Mucosa of descending colon (tissue), 3 donors: ENCODE data around the gene SACM1L. TPM values are rescaled to one million over a fixed set of nuclear protein-coding genes. Genes with fewer than 3 reads are reported as not detected.
A peak's percentile ranks its signal among the peaks of the same experiment; 100 is the strongest.

Experiments
- ATAC-seq: fragments of 200-7000 bp; cut with Tn5 transposase; one replicate; pipeline ENCODE4 v1.9.1; 2020; ENCODE audit warnings: mild to moderate bottlenecking, moderate library complexity
- DNase-seq, 3 donors: peaks; one replicate each; pipeline ENCODE4 v3.0.0-alpha.2; 2020
- H3K36me3 ChIP-seq: fragments of 200-600 bp; one replicate; pipeline ENCODE4 v1.8.0; 2021; ENCODE audit warnings: low read depth, mild to moderate bottlenecking
- H3K4me1 ChIP-seq: fragments of 200-600 bp; one replicate; pipeline ENCODE4 v1.8.0; 2021; ENCODE audit warnings: low read depth, mild to moderate bottlenecking
- H3K4me3 ChIP-seq: fragments of 200-600 bp; one replicate; pipeline ENCODE4 v1.8.0; 2021; ENCODE audit warnings: mild to moderate bottlenecking
- H3K9me3 ChIP-seq: fragments of 200-600 bp; one replicate; pipeline ENCODE4 v1.8.0; 2021; ENCODE audit warnings: mild to moderate bottlenecking
- intact Hi-C, 2 donors: fragments of 100-400 bp; cut with DNase I in 1 of 2; cut with micrococcal nuclease in 1 of 2; formaldehyde crosslinking; loops; one replicate each; pipeline versions ENCODE4 v1.11.0 to v1.11.1; 2022; cut with DNase I, micrococcal nuclease
- total RNA-seq, 3 donors: library from RNA; stranded (reverse); fragmentation: NEBNext Ultra II Directional in 2 of 3; extraction: Animal tissue kit (Norgen Biotek cat#: 25700) in 2 of 3; gene quantifications; one replicate each; pipeline versions ENCODE4 v1.2.1 to v1.2.4, GENCODE V29; 2021 to 2023
- TF ChIP-seq, protein P1 (sequence below): fragments of 200-600 bp; IDR thresholded peaks from one replicate; pipeline ENCODE4 v1.8.0; 2022; ENCODE audit warnings: antibody characterized with exemption, mild to moderate bottlenecking
- donor health status: DM: no; HTN: no; CAD: no; lungs with moderate emphysema.
- donor health status: DM: no; HTN: no; CAD: no.
- donor health status: DM: no; HTN: yes; CAD: no.

The SACM1L gene
- total RNA-seq, 3 donors from 2014 or later = 54.1 to 62.6 (median 57.2) TPM

DNA sequence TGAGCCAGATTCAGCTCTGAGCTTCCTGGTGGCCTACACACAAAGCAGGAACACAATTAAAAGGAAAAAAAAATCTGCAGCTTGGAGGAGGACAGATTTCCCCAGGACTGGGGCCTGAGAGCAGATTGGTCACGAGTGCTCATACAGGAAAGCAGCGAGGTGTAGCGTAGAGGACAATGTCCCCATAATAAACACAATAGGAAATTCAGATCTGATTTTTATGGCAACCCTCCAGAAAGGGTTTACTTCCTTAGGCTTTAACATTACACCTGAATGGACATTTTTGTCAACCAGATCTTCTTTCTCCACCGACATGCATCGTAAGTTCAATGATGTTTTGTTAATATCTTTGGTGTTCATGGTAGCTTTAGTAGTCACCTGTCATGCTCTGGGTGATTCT lies 83.9 kb downstream of the SACM1L start:
- intact Hi-C loops = no loop called here
- H3K4me1 ChIP-seq = peaks cover 5% of the 10 kb centered on the region
- peak; percentile 70 for ATAC-seq

DNA sequence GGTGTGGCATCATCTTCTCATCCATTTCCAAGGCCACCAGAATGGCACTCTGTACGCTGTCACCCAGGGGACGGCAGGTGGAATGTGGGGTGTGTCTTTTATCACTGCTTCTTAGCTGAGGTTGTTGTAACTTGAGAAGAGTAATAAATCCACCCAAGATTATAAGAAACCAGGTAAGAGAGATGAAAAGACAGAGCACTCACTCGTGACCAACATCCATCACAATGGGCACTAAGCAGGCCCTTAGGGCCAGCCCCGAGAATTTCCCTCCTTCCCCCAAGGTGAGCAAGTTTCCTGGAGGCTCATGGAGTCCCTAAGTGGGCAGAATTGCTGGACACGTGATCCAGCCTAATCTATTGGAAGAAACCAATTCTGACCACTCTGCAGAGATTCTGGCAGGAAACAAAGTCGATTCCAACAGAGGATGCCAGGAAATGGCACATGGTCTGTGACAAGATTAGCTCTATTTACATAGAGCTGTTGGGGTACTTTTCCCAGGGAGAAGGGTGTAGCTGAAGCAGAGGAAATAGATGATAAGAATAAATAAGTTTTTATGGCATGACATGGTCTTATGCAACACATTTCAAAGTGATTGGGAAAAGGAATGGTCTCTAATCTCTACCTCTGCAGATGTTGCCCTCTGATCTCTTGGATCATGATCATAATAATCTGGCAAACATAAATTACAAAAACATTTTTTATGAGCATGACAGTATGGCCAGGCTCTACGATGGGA lies 84.7 kb downstream of the SACM1L start:
- H3K4me1 ChIP-seq = peaks cover 5% of the 10 kb centered on the region
- H3K9me3 ChIP-seq = no peaks in the 10 kb centered on the region
- peak; percentile 72 for ATAC-seq
- DNase-seq = peak in 1 of 3 donors; percentile 60
- no peak overlapping the region for H3K4me3 ChIP-seq
- TF ChIP-seq, protein P1, sequence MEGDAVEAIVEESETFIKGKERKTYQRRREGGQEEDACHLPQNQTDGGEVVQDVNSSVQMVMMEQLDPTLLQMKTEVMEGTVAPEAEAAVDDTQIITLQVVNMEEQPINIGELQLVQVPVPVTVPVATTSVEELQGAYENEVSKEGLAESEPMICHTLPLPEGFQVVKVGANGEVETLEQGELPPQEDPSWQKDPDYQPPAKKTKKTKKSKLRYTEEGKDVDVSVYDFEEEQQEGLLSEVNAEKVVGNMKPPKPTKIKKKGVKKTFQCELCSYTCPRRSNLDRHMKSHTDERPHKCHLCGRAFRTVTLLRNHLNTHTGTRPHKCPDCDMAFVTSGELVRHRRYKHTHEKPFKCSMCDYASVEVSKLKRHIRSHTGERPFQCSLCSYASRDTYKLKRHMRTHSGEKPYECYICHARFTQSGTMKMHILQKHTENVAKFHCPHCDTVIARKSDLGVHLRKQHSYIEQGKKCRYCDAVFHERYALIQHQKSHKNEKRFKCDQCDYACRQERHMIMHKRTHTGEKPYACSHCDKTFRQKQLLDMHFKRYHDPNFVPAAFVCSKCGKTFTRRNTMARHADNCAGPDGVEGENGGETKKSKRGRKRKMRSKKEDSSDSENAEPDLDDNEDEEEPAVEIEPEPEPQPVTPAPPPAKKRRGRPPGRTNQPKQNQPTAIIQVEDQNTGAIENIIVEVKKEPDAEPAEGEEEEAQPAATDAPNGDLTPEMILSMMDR = no peak
- no peaks in the 10 kb centered on the region for H3K36me3 ChIP-seq
- intact Hi-C loops = no loop called here

More for the DNA sequence above, 83.9 kb downstream of the SACM1L start:
- H3K9me3 ChIP-seq = no peaks in the 10 kb centered on the region
- no peak overlapping the region for H3K4me3 ChIP-seq
- DNase-seq = peak in 1 of 3 donors; percentile 40
- TF ChIP-seq, protein P1 = no peak
- no peaks in the 10 kb centered on the region for H3K36me3 ChIP-seq

DNA sequence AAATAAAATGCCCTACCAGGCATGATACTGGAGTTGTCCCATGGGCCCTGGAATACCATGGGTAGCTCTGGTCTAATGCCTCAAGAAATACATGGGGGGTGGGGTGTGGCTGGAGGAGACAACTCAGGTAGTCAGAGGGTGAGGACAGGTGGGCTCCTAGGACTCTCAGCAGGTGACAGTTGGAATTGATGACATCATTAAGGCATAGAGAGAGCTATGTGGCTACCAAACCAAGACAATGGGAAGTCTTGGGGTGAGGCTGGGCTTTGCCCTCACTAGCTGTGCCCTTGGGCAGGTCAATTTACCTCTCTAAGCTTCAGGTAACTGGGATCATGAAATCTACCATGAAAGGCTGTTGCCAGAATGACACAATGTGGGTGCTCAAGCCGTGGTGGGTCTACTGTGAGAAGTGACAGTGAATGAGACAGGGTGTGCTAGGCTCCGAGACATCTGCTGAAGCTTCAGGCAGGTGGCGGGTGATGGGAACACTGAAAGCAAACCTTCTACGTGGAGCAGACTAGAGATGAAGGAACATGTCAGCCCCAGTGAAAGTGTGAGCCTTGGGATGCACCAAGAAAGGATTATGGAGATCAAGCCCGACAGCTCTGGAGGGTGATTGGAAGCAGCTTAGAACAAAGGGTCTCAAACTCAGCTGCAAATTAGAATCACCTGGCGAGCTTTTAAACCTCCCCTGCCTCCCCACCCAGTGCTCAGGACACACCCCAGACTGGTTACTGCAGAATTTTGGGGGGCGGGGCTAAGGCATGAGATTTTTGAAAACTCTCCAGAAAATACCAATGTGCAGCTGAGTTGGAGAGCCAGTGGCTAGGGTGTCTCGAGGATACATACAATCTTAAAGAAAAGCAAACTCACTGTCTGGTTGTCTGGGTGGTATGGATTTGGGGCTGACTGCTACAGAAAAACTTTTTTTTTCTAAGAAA lies 85.7 kb downstream of the SACM1L start:
- Histone ChIP-seq H3K4me1 (peaks cover 5% of the 10 kb centered on the region), H3K9me3 (no peaks in the 10 kb centered on the region), H3K36me3 (no peaks in the 10 kb centered on the region), H3K4me3 (no peak overlapping the region)
- DNase-seq (no peak), ATAC-seq (no peak)
- intact Hi-C loops = no loop called here
- TF ChIP-seq, protein P1 = no peak

DNA sequence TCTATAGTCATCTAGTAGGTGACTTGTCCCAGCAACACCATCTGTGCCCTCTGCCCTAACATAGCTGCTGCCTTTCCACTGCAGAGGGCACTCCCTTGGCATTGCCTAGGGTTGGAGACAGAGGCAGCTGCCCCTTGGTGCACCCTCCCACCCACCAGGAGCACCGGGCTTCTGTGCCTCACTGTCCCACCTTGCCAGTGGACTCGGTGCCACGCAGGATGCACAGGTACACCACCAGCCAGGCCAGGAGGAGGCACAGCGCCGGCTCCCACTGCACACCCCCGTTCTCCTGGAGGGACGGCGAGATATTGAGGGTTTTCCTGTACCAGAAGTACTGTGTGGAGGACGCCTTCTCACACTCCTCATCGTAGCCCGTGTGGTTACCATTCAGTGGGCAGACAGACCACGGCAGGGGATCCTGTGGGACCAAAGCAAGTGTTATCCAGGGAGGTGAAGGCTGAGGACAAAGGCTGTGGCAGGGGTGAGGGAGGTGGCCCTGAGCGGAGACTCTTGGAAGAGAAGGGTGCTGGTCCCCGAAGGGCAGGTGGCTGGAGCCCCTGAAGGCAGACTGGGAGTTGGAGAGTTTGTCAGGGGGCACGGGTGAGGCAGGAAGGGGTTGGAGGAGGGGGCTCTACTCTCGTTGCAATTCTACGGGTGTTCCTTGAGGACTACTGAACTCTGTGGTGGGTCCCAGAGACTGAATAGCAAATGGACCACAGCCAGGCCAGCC lies 86.5 kb downstream of the SACM1L start:
- H3K36me3 ChIP-seq = no peaks in the 10 kb centered on the region
- H3K4me1 ChIP-seq = peaks cover 5% of the 10 kb centered on the region
- H3K4me3 ChIP-seq = no peak overlapping the region
- no peak for ATAC-seq
- DNase-seq = no peak
- TF ChIP-seq, protein P1 = no peak
- H3K9me3 ChIP-seq = no peaks in the 10 kb centered on the region
- intact Hi-C loops = no loop called here

DNA sequence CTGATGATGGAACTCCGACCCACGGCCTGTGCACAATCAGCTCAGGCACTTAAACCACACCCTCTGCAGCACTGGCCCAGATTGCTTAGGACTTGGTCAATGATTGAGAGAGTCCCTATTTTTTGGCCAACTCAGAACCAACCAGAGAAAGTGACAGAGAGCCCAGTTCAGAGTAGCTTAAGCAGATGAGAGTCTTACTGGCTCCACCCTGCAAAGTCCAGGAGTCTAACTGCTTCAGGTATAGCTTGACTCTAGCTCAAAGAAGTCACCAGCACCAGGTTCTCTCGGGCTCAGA lies 87.1 kb downstream of the SACM1L start:
- H3K4me3 ChIP-seq = no peak overlapping the region
- H3K4me1 ChIP-seq = peaks cover 5% of the 10 kb centered on the region
- no peaks in the 10 kb centered on the region for H3K36me3 ChIP-seq
- DNase-seq = peak in 1 of 3 donors; percentile 40
- no peaks in the 10 kb centered on the region for H3K9me3 ChIP-seq
- peak; percentile 52 for ATAC-seq
- TF ChIP-seq, protein P1 = no peak
- intact Hi-C loops = no loop called here
